ENCODE results near the gene ERFE. TPM values are rescaled to one million over a fixed set of nuclear protein-coding genes. Genes with fewer than 3 reads are reported as not detected.

ERFE gene
- total RNA-seq, 2 experiments from 2014 or later = not detected

DNA sequence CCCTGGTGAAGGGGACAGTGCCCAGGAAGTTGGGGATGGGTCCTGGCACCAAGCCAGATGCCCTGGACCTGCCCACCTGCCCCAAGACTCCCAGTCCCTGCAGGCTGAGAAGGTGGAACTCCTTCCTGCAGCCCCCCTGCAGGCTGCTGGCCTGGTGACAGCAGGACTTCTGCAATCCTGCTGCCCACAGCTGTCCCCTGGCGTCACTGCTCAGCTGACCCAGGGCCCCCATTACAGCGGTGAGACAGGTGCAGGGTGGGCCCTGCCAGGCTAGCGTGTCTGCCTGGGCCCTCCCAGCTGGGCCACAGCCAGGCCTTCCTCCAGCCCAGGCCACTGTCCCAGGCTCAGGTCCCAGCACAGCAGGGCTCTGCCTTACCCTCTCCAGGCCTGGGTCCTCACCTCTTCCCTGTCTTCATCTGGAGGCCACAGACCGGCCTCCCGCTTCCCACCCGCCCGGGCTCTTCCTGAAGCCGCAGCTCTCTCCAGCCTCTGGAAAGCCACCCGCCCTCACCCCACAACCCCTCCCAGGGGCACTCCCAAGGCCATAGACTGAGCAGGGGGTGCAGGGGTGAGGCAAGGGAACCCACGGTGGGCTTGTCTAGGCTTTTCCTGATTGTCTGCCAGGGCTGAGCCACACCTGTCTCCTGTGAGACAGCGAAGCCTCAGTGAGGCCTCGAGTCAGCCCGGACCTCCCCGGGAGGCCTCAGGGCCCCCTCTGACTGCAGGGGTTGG is 8.8 kb upstream of the ERFE start:
- no peaks in the 10 kb centered on the region for H3K27me3 Mint-ChIP-seq
- CTCF ChIA-PET = no interaction called here
- ATAC-seq = no peak

DNA sequence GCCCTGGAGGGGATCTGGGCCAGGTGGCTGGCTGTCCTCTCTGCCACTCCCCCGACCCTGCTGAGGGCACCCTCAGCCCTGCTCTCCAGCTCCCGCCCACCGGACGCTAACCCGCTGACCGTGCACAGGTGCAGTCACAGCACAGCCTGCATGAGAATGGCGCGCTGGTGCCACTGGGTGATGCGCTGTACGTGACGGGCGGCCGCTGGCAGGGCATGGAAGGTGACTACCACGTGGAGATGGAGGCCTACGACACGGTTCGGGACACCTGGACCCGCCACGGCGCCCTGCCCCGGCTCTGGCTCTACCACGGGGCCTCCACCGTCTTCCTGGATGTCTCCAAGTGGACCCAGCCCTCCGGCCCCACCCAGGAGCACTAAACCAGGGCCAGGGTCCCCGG is 8.1 kb upstream of the ERFE start:
- ATAC-seq (no peak), DNase-seq (no peak)
- H3K4me1 Mint-ChIP-seq = no peaks in the 10 kb centered on the region
- H3K4me3 Mint-ChIP-seq = no peak overlapping the region
- H3K27me3 Mint-ChIP-seq = no peaks in the 10 kb centered on the region
- H3K27ac Mint-ChIP-seq = no peak overlapping the region
- CTCF ChIA-PET = no interaction called here
- H3K9me3 Mint-ChIP-seq (ENCODE audit: low read depth) = no peaks in the 10 kb centered on the region
- H3K36me3 Mint-ChIP-seq = no peaks in the 10 kb centered on the region

More for the DNA sequence above, 8.8 kb upstream of the ERFE start:
- no peaks in the 10 kb centered on the region for H3K36me3 Mint-ChIP-seq
- no peaks in the 10 kb centered on the region for H3K9me3 Mint-ChIP-seq (ENCODE audit: low read depth)
- DNase-seq = no peak
- no peaks in the 10 kb centered on the region for H3K4me1 Mint-ChIP-seq
- H3K4me3 Mint-ChIP-seq = no peak overlapping the region
- H3K27ac Mint-ChIP-seq = no peak overlapping the region

DNA sequence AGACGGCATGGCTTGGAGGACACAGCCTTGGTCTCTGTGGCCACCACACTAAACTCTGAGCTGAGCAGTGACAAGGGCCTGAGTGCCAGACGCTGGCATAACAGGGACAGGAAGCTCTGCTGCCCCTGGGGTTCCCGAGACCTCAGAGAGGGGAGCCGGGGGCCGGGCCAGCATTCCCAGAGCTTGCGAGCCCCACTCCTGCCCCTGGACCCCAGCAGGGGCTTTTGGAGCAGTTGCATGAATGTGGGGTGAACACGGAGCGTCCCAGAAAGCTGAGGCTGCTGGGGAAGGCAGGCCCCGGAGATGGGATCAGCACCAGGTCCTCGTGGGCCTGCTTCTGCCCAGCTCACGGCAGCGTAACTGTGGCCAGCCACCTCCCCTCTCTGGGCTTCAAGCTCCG is 7.6 kb upstream of the ERFE start:
- no peaks in the 10 kb centered on the region for H3K4me1 Mint-ChIP-seq
- H3K9me3 Mint-ChIP-seq (ENCODE audit: low read depth) = no peaks in the 10 kb centered on the region
- DNase-seq (no peak), ATAC-seq (no peak)
- no peak overlapping the region for H3K4me3 Mint-ChIP-seq
- H3K27ac Mint-ChIP-seq = no peak overlapping the region
- no peaks in the 10 kb centered on the region for H3K27me3 Mint-ChIP-seq
- no peaks in the 10 kb centered on the region for H3K36me3 Mint-ChIP-seq
- CTCF ChIA-PET = no interaction called here

DNA sequence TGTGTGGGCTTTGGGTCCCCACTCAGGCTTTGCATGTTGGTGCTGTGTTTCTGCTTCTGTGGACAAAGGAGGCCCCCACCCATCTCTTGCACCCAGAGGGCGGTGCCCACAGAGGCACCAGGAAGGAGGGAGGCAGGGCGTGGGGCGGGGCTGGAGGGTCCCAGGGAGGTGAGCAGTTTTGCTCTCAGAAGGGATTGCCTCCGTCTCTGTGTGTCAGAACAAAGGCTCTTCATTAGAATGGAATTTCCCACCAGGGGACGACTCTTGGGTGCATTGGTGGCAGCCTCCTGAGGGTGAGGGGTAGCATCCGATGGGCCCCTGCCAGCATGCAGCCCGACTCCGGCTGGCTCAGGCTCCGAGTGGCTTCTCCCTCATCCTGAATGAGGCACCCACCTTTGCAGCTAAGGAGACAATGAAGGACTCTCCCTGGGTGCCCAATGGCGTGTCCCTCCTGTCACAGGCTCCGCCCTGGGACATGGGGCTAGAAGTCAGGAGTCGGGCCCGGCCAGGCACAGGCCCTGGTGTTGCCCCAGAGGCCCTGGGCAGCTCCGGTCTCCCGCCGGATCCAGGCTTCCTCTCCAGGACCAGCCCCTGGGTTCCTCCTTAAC is 7.0 kb upstream of the ERFE start:
- Mint-ChIP-seq H3K27ac (no peak overlapping the region), H3K9me3 (ENCODE audit: low read depth) (no peaks in the 10 kb centered on the region), H3K36me3 (no peaks in the 10 kb centered on the region), H3K4me3 (no peak overlapping the region), H3K4me1 (no peaks in the 10 kb centered on the region), H3K27me3 (no peaks in the 10 kb centered on the region)
- CTCF ChIA-PET = no interaction called here
- no peak for ATAC-seq
- DNase-seq = no peak

DNA sequence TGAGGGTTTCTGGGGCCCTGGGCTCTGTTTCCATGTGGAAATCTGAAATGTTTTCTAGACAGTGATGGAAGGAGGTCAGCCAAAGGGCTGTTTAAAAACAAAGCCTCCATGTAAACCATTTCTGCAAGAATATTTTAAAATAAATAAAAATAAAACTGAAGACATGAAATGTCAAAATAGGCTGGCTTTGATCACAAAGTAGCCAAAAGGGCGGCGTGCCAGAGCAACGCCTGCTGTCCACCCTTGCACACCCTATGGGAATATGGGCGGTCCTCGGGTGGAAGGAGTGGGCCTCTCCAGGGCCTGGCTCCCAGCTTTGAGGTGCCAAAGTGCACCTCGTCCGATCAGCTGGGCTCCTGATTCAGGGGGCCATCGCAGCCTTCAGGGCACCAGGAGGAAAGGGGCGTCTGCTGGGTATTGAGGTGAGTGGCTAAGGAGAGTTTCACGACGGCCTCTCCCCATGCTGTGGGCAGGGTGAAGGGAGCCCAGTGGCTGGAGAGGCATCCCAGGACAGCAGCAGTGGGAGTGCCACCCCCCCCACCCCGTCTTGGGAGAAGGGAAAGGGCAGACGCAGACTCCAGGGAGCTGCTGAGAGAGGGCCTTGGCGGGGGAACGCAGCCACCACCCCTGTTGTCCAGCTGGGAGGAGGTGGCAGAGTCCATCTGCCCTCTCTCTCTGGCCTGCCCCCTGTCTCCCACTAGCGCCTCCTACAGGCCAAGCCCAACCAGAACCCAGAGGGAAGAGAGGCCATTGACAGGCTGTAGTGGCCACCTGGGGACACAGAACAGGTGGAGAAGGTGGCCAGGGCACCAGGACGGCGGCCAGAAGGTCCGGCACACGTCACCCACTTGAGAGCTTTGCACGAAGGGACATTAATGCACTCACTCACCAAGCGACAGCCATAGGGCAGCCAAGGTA is 5.7 kb upstream of the ERFE start:
- ATAC-seq (no peak), DNase-seq (no peak)
- CTCF ChIA-PET = no interaction called here
- Mint-ChIP-seq H3K27me3 (peaks cover 6% of the 10 kb centered on the region), H3K9me3 (ENCODE audit: low read depth) (no peaks in the 10 kb centered on the region), H3K4me1 (no peaks in the 10 kb centered on the region), H3K36me3 (no peaks in the 10 kb centered on the region), H3K4me3 (no peak overlapping the region), H3K27ac (no peak overlapping the region)

DNA sequence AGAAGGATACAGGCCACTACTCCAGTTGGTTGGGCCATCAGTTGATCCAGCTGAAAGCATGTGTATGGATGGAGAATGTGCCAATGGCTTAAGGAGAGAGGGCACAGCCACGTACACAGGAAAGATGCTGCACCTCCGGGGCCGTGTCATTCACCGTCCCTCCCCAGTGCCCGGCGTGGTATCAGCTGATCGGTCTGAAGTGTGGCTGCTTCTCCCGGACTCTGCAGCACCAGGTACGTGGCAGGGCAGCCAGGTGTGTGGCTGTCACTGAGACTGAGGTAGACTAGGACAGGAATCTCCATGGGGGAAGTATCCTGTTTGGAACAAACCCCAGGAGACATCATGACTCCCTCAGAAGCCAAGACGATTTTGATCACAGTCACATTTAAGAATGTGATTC is 4.2 kb upstream of the ERFE start:
- Mint-ChIP-seq H3K27me3 (peaks cover 14% of the 10 kb centered on the region), H3K4me1 (peaks cover 4% of the 10 kb centered on the region), H3K9me3 (ENCODE audit: low read depth) (no peaks in the 10 kb centered on the region), H3K27ac (no peak overlapping the region), H3K4me3 (no peak overlapping the region), H3K36me3 (no peaks in the 10 kb centered on the region)
- ATAC-seq = no peak
- DNase-seq = no peak
- CTCF ChIA-PET = no interaction called here

DNA sequence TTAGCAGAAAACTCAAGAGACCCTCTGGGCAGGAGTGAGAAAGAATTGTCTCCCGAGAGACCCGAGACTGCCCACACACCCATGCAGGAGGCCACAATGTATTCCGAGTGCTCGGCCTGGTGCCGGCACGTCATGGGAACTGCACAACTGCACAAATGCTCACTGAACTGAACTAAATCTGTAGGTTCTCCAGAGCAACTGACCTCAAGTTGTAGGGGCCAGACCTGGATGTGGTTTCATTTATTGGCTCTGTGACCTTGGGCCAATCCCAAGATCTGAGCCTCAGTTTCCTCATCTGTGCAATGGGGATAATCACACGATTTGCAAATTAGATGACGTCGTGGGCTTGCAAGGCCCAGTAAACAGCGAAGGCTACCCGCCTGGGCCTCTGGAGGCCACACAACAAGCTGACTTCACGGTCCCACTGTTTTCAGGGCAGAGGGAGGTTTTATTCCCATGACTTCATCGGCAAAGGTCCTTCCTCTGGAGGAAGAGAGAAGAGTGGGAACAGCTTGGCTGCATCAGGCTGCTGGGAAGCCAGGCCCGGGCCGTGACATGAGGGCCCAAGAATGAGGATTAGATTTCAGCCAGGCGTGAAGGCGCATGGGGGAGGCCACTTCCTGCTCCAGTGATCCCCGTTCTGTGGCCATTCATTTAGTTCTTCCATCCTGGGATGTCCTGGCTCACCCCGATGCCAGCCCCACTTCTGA is 3.6 kb upstream of the ERFE start:
- H3K4me1 Mint-ChIP-seq = peaks cover 4% of the 10 kb centered on the region
- no peak for ATAC-seq
- H3K27me3 Mint-ChIP-seq = peaks cover 20% of the 10 kb centered on the region
- DNase-seq = no peak
- no peak overlapping the region for H3K4me3 Mint-ChIP-seq
- H3K27ac Mint-ChIP-seq = no peak overlapping the region
- H3K9me3 Mint-ChIP-seq (ENCODE audit: low read depth) = no peaks in the 10 kb centered on the region
- H3K36me3 Mint-ChIP-seq = no peaks in the 10 kb centered on the region
- CTCF ChIA-PET = no interaction called here

DNA sequence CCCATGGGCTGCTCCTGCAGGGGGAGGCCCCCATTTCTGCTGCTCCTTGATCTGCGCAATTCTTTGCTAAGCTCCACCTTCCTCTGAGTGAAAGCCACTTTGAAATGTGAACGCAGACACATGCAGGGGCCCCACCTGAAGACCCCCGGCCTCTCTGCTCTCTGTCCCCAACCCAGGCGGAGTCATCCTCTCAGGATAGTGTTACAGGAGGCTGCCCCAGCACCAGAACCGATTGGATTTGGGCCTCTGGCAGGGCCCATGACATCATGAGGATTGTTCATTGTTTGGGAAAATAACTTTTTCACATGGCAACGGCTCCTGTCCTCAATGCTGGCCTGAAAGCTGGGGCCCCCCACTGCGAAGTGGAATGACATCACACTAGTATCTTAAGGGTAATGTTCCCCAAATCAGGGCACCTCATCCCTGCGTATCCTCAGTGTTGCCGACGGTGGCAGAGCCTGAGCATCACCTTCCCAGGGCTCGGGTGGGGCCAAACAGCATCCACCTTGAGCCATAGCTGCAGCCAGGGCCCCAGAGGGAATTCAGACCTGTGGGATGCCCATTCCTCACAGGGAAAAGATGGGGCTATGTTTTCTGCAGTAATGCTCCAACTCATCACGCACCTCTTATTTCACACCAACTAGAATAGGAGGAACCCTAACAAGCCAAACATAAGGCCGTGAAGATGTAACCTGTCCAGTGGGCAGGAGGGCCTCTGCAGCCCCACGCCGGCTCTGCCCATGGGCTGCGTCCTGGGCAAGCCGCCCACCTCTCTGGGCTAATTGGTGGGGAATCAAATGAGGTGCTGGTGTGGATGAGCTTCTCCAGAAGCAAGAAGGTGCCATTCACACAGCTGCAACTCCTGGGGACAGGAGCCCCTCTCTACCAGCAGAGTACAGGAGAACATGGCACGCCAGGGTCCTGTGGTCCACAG is 2.7 kb upstream of the ERFE start:
- Mint-ChIP-seq H3K27me3 (peaks cover 25% of the 10 kb centered on the region), H3K36me3 (no peaks in the 10 kb centered on the region), H3K4me1 (peaks cover 4% of the 10 kb centered on the region), H3K27ac (no peak overlapping the region), H3K4me3 (no peak overlapping the region), H3K9me3 (ENCODE audit: low read depth) (no peaks in the 10 kb centered on the region)
- DNase-seq (no peak), ATAC-seq (no peak)
- CTCF ChIA-PET = no interaction called here

DNA sequence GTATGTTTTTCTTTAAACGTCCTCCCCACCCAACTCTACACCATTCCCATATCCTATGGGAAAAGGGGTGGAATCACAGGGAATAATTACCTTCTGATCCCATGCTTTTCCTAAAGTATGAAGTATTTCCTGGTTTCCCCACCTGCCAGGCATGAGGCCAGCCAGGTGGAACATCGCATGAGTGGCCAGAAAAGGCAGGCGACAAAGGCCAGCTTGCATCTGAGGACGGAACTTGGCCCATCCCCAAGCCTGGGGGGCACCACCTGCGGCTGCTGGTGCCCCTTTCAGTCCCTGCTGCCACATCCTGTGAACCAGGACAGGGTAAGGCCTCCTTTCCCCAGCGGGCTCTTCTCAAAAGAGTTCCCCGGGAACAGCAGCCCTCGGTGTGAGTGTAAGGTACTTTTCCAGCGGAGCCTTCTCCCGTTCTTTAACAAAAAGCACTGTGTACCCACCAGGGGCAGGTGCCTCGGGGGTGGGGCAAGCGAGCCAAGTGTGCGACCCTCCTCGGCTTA is 1.2 kb upstream of the ERFE start:
- Mint-ChIP-seq H3K9me3 (ENCODE audit: low read depth) (no peaks in the 10 kb centered on the region), H3K4me1 (peaks cover 4% of the 10 kb centered on the region), H3K36me3 (no peaks in the 10 kb centered on the region), H3K4me3 (no peak overlapping the region), H3K27me3 (peaks cover 38% of the 10 kb centered on the region), H3K27ac (no peak overlapping the region)
- ATAC-seq = no peak
- no peak for DNase-seq
- CTCF ChIA-PET = no interaction called here

DNA sequence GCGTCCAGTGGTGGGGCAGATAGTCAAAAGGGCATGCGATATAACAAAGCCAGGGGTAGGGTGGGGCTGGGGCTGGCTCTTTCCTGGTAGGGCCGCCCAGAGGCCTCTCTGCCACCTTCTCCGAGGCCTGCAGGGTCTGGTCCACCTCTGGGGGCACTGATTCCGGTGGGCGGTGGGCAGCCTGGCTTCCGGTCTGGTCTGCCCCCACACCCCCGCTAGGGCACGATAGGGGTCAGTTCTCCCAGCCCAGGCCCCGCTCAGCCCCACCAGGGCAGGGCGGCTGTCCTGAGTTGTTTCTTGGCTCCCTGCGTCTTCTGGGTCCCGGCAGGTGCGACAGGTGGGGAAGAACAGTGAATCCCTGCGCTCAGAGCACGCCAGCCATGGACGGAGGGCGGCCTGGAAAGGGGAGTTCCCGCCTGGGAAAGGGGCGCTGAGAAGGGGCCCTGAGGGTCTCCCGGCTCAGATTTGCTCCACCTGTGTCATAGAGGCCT is 707 bp upstream of the ERFE start:
- Mint-ChIP-seq H3K36me3 (no peaks in the 10 kb centered on the region), H3K4me1 (peaks cover 4% of the 10 kb centered on the region), H3K4me3 (no peak overlapping the region), H3K9me3 (ENCODE audit: low read depth) (no peaks in the 10 kb centered on the region), H3K27ac (no peak overlapping the region), H3K27me3 (peaks cover 42% of the 10 kb centered on the region)
- CTCF ChIA-PET = no interaction called here
- ATAC-seq = no peak
- DNase-seq = no peak

DNA sequence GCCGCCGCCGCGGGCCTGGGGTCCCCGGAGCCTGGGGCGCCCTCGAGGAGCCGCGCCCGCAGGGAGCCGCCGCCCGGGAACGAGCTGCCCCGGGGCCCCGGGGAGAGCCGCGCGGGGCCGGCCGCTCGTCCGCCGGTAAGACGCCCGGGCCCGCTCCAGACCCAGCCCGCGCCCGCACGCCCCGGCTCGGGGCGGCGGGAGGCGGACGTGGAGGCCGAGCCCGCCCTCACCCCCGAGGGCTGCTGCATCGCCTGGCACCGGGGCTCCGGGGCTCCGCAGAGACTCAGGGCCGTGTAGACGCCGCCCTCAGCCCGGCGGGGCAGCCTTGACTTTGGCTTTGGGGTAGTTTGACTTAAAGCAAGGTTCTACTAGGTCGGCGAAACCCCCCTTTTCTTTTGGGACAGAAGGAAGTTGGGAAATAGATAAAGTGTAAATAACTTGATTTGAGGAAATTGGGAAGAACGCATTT is 335 bp downstream of the ERFE start:
- Mint-ChIP-seq H3K9me3 (ENCODE audit: low read depth) (no peaks in the 10 kb centered on the region), H3K27me3 (peaks cover 45% of the 10 kb centered on the region), H3K36me3 (no peaks in the 10 kb centered on the region), H3K4me3 (peak overlapping the region; percentile 39), H3K27ac (no peak overlapping the region), H3K4me1 (peaks cover 4% of the 10 kb centered on the region)
- CTCF ChIA-PET = interaction anchor here (1.3 to 2.9 kb wide), 2 partner anchors 28 to 105 kb away, joined by 3 to 31 read pairs; no protein-coding TSS in a partner anchor
- DNase-seq (no peak), ATAC-seq (peak; percentile 49)

DNA sequence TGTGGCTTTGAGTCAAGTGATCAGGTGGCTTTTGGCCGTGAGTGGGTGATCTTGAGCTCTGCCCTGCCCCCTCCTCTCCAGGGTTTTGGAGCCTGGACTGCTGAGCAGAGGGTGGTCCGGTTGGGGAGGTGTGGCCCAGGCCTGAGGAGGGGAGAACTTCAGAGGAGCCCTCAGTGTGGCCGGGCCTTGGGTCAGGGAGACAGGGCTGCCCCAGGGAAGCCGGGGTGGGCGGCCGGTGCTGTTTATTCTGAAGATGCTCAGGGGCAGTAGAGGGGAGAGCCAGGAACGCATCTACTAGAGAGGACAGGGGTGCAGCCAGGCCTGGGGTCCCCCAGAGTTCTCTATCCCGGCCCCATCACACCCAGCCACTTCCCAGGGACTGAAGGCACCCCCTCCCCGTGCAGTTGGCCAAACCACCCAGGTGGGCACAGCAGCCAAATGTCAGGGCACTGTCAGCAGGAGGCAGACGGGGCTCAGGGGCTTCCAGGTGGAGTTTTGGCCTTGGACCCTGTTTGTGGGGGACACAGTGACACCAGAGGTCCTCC is 963 bp downstream of the ERFE start:
- H3K4me3 Mint-ChIP-seq = peak overlapping the region; percentile 39
- peaks cover 4% of the 10 kb centered on the region for H3K4me1 Mint-ChIP-seq
- ATAC-seq = no peak
- H3K36me3 Mint-ChIP-seq = no peaks in the 10 kb centered on the region
- H3K27ac Mint-ChIP-seq = no peak overlapping the region
- no peaks in the 10 kb centered on the region for H3K9me3 Mint-ChIP-seq (ENCODE audit: low read depth)
- H3K27me3 Mint-ChIP-seq = peaks cover 51% of the 10 kb centered on the region
- DNase-seq = no peak
- CTCF ChIA-PET = interaction anchor here (1.2 to 2.9 kb wide), 4 partner anchors 18 to 104 kb away, joined by 3 to 31 read pairs (median 3); no protein-coding TSS in a partner anchor
